ENCODE data around the gene SERPINA1. TPM values are rescaled to one million over a fixed set of nuclear protein-coding genes. Genes with fewer than 3 reads are reported as not detected.

Gene SERPINA1
- total and polyA plus RNA-seq, 2 of the 13 experiments (the other 11 are each of a cell fraction or from before 2014, with no cell fraction given): 3,266 to 11,015 TPM

- TF ChIP-seq HMGXB3 (CRISPR knock-in tag; IDR thresholded peaks at IDR 0.05; ENCODE audit: borderline replicate concordance) (peak; percentile 84), ZNF614 (CRISPR knock-in tag; IDR thresholded peaks at IDR 0.05; ENCODE audit: borderline replicate concordance) (peak; percentile 87), FUBP1 (CRISPR knock-in tag; IDR thresholded peaks at IDR 0.05; ENCODE audit: borderline replicate concordance) (no peak), KLF11 (CRISPR knock-in tag; IDR thresholded peaks at IDR 0.05) (peak; percentile 65; the same call in 1 of the 2 replicates), TSC22D2 (CRISPR knock-in tag; IDR thresholded peaks at IDR 0.05; ENCODE audit: borderline replicate concordance) (no peak), ZBTB49 (CRISPR knock-in tag; IDR thresholded peaks at IDR 0.05; ENCODE audit: borderline replicate concordance) (no peak), RXRB (CRISPR knock-in tag; IDR thresholded peaks at IDR 0.05; ENCODE audit: borderline replicate concordance) (peak; percentile 91), FOXA3 (CRISPR knock-in tag; IDR thresholded peaks at IDR 0.05) (peak; percentile 97), ETS1 (CRISPR knock-in tag; IDR thresholded peaks at IDR 0.05) (no peak), ELF4 (CRISPR knock-in tag; IDR thresholded peaks at IDR 0.05; ENCODE audit: borderline replicate concordance) (no peak), FOXA1 (IDR thresholded peaks at IDR 0.05) (peak; percentile 90), FOXA1 (CRISPR knock-in tag; IDR thresholded peaks at IDR 0.05) (peak; percentile 99), GFI1 (CRISPR knock-in tag; IDR thresholded peaks at IDR 0.05; ENCODE audit: borderline replicate concordance) (peak; percentile 94), ZBTB43 (CRISPR knock-in tag; conservative IDR thresholded peaks at IDR 0.05) (no peak; the same call in 1 of the 2 replicates), FOSL2 (CRISPR knock-in tag; IDR thresholded peaks at IDR 0.05) (peak; percentile 84), ATF2 (CRISPR knock-in tag; IDR thresholded peaks at IDR 0.05) (peak; percentile 85)
Measured at GRCh38 chr14:94395888-94396574, 7.6 kb upstream of the SERPINA1 start (continued).
